HEK293T (cell line): Measurements from ENCODE around the gene CELF1.

Source experiments
- CTCF ChIA-PET: fragments of 350-600 bp; formaldehyde crosslinking; extraction: SDS; loops from one replicate; lab custom pipeline; 2021; ENCODE audit warnings: antibody characterized with exemption, inconsistent platforms; lab: Yijun Ruan, JAX
- POLR2A ChIA-PET: fragments of 350-600 bp; formaldehyde crosslinking; extraction: SDS; loops from one replicate; lab custom pipeline; 2020; ENCODE audit warnings: antibody characterized with exemption, inconsistent platforms; lab: Yijun Ruan, JAX
- DNase-seq: peaks from one replicate; pipeline ENCODE4 v3.0.0; 2012; ENCODE audit warnings: mixed read lengths; ENCODE audit errors: extremely low spot score
- ARNT ChIP-seq: fragments of 450-650 bp; IDR thresholded peaks from 2 replicates; pipeline ENCODE4 v1.6.1; 2017; ENCODE audit warnings: mild to moderate bottlenecking
- BHLHE40 ChIP-seq: fragments of 450-650 bp; IDR thresholded peaks from 2 replicates; pipeline ENCODE4 v1.6.1; 2016; ENCODE audit warnings: mild to moderate bottlenecking, moderate library complexity, borderline replicate concordance
- CTBP1 ChIP-seq: fragments of 450-650 bp; IDR thresholded peaks from 2 replicates; pipeline ENCODE4 v1.6.1; 2016; ENCODE audit warnings: borderline replicate concordance
- ELF4 ChIP-seq: fragments of 450-650 bp; IDR thresholded peaks from 2 replicates; pipeline ENCODE4 v1.6.1; 2017; ENCODE audit warnings: antibody characterized with exemption
- FOXA1 ChIP-seq: fragments of 450-650 bp; IDR thresholded peaks from 2 replicates; pipeline ENCODE4 v1.6.1; 2016; ENCODE audit warnings: mild to moderate bottlenecking
- FOXK2 ChIP-seq: fragments of 450-650 bp; IDR thresholded peaks from 2 replicates; pipeline ENCODE4 v1.6.1; 2016; ENCODE audit warnings: mild to moderate bottlenecking
- FOXM1 ChIP-seq: fragments of 450-650 bp; IDR thresholded peaks from 2 replicates; pipeline ENCODE4 v1.6.1; 2017; ENCODE audit warnings: mild to moderate bottlenecking, borderline replicate concordance
- HDGF ChIP-seq: fragments of 450-650 bp; IDR thresholded peaks from 2 replicates; pipeline ENCODE4 v1.6.1; 2017; ENCODE audit warnings: antibody characterized with exemption, borderline replicate concordance
- L3MBTL2 ChIP-seq: fragments of 450-650 bp; conservative IDR thresholded peaks from 2 replicates; pipeline ENCODE4 v1.6.1; 2016; ENCODE audit warnings: mild to moderate bottlenecking
- LEF1 ChIP-seq: fragments of 450-650 bp; IDR thresholded peaks from 2 replicates; pipeline ENCODE4 v1.6.1; 2017; ENCODE audit warnings: mild to moderate bottlenecking, borderline replicate concordance
- NFRKB ChIP-seq: fragments of 450-650 bp; IDR thresholded peaks from 2 replicates; pipeline ENCODE4 v1.6.1; 2016; ENCODE audit warnings: mild to moderate bottlenecking, moderate library complexity
- PKNOX1 ChIP-seq: fragments of 450-650 bp; IDR thresholded peaks from 2 replicates; pipeline ENCODE4 v1.6.1; 2016
- SP1 ChIP-seq: fragments of 450-650 bp; IDR thresholded peaks from 2 replicates; pipeline ENCODE4 v1.6.1; 2017
- SUZ12 ChIP-seq: fragments of 450-650 bp; IDR thresholded peaks from 2 replicates; pipeline ENCODE4 v1.6.1; 2016; ENCODE audit warnings: mild to moderate bottlenecking
- TARDBP ChIP-seq: fragments of 450-650 bp; IDR thresholded peaks from 2 replicates; pipeline ENCODE4 v1.6.1; 2016
- ZNF384 ChIP-seq: fragments of 450-650 bp; IDR thresholded peaks from 2 replicates; pipeline ENCODE4 v1.6.1; 2016

The CELF1 gene

GRCh38 chr11:47489395-47489755, 63.6 kb downstream of the CELF1 start:
- ChIA-PET CTCF (interaction anchor here (0.5 kb wide), 1 partner anchor 9 kb away, joined by 3 read pairs; no protein-coding TSS in a partner anchor), POLR2A (no interaction called here)
- no peak for DNase-seq
- TF ChIP-seq FOXK2 (no peak), TARDBP (no peak), NFRKB (no peak), ARNT (no peak), HDGF (no peak), FOXM1 (no peak), BHLHE40 (no peak), SUZ12 (no peak), L3MBTL2 (no peak), CTBP1 (no peak), SP1 (no peak), ZNF384 (no peak), ELF4 (no peak), FOXA1 (no peak), LEF1 (no peak), PKNOX1 (no peak)

- ChIA-PET CTCF (no interaction called here), POLR2A (no interaction called here)
- DNase-seq: no peak
- TF ChIP-seq CTBP1: no peak
- TF ChIP-seq ARNT: no peak
- TF ChIP-seq SUZ12: no peak
- TF ChIP-seq LEF1: no peak
- TF ChIP-seq PKNOX1: no peak
- no peak for TF ChIP-seq BHLHE40
- no peak for TF ChIP-seq TARDBP
- no peak for TF ChIP-seq L3MBTL2
- TF ChIP-seq HDGF: no peak
- TF ChIP-seq NFRKB: no peak
- no peak for TF ChIP-seq ZNF384
- TF ChIP-seq FOXA1: no peak
- TF ChIP-seq ELF4: no peak
- TF ChIP-seq SP1: no peak
- no peak for TF ChIP-seq FOXK2
Observed at GRCh38 chr11:47488674-47489394, 64.1 kb downstream of the CELF1 start.

GRCh38 chr11:47488111-47488510, 64.8 kb downstream of the CELF1 start:
- no peak for TF ChIP-seq FOXA1
- TF ChIP-seq ZNF384: no peak
- no peak for TF ChIP-seq PKNOX1
- no peak for TF ChIP-seq TARDBP
- TF ChIP-seq FOXK2: no peak
- TF ChIP-seq CTBP1: no peak
- no peak for TF ChIP-seq ELF4
- TF ChIP-seq L3MBTL2: no peak
- no peak for TF ChIP-seq SP1
- TF ChIP-seq SUZ12: no peak
- no peak for TF ChIP-seq ARNT
- ChIA-PET CTCF (no interaction called here), POLR2A (no interaction called here)
- no peak for DNase-seq

GRCh38 chr11:47487421-47487820, 65.5 kb downstream of the CELF1 start:
- DNase-seq: no peak
- ChIA-PET CTCF (no interaction called here), POLR2A (no interaction called here)
- no peak for TF ChIP-seq FOXK2
- no peak for TF ChIP-seq FOXM1
- no peak for TF ChIP-seq LEF1
- TF ChIP-seq ELF4: no peak
- no peak for TF ChIP-seq BHLHE40
- no peak for TF ChIP-seq SUZ12
- TF ChIP-seq SP1: no peak
- no peak for TF ChIP-seq NFRKB
- no peak for TF ChIP-seq HDGF
- TF ChIP-seq TARDBP: no peak
- TF ChIP-seq CTBP1: no peak
- TF ChIP-seq ARNT: no peak

- TF ChIP-seq SP1 (no peak), LEF1 (no peak), FOXK2 (no peak), ZNF384 (no peak), CTBP1 (no peak), L3MBTL2 (no peak), FOXM1 (no peak), NFRKB (no peak), ARNT (no peak), FOXA1 (no peak), TARDBP (no peak), PKNOX1 (no peak), SUZ12 (no peak), HDGF (no peak), BHLHE40 (no peak), ELF4 (no peak)
- CTCF ChIA-PET: no interaction called here
- POLR2A ChIA-PET: no interaction called here
- DNase-seq: no peak
Observed at GRCh38 chr11:47485107-47485506, 67.8 kb downstream of the CELF1 start.
